Testis (tissue), 3 donors: ENCODE results near the gene PRKCA. TPM values are rescaled to one million over a fixed set of nuclear protein-coding genes. Genes with fewer than 3 reads are reported as not detected.
"Not testable (repeated sequence)": the region's sequence is repeated elsewhere in the genome, so short reads cannot be mapped to it uniquely, and the experiment has no call there.

Source experiments
- DNase-seq: peaks from one replicate; pipeline ENCODE4 v3.0.0-alpha.2; 2019
- H3K27ac ChIP-seq, 2 donors: fragments of 200-600 bp; sonication (generic); one replicate each; pipeline ENCODE4 v1.5.1; 2019
- H3K27me3 ChIP-seq: fragments of 200-600 bp; sonication (generic); one replicate; pipeline ENCODE4 v1.5.1; 2019
- H3K36me3 ChIP-seq: fragments of 200-600 bp; sonication (generic); one replicate; pipeline ENCODE4 v1.5.1; 2017; ENCODE audit warnings: low read depth; ENCODE audit errors: missing control alignments
- H3K4me1 ChIP-seq: fragments of 200-600 bp; sonication (generic); one replicate; pipeline ENCODE4 v1.5.1; 2019
- H3K4me3 ChIP-seq, 2 donors: fragments of 200-600 bp; sonication (generic); one replicate each; pipeline ENCODE4 v1.5.1; 2017 to 2019
- H3K9me3 ChIP-seq: fragments of 200-600 bp; sonication (generic); one replicate; pipeline ENCODE4 v1.5.1; 2017
- CTCF ChIP-seq, 3 experiments: fragments of 450-650 bp in 2 of 3; fragments of 200-600 bp in 1 of 3; sonication (generic) in 1 of 3; IDR thresholded peaks; one replicate each; pipeline ENCODE4 v1.5.1; 2016 to 2019; ENCODE audit warnings: antibody characterized with exemption in 3 of 3, mild to moderate bottlenecking in 2 of 3, moderate library complexity in 1 of 3
- POLR2A ChIP-seq: fragments of 450-650 bp; IDR thresholded peaks from one replicate; pipeline ENCODE4 v1.6.1; 2017; ENCODE audit warnings: antibody characterized with exemption, mild to moderate bottlenecking, moderate library complexity
- WGBS, 2 donors: methylation state at CpG; one replicate each; pipeline ENCODE4 v1.1.5; 2018; 5-methylcytosine and 5-hydroxymethylcytosine counted together
- intact Hi-C: fragments of 100-400 bp; cut with DNase I; formaldehyde crosslinking; loops from one replicate; pipeline ENCODE4 v1.15.1; 2023; ENCODE audit warnings: low total_unique reads
- polyA plus RNA-seq: library from polyadenylated mRNA; stranded (reverse); fragments of 350-450 nt; fragmentation: Illumina TruSeq; extraction: RNeasy Lipid Tissue Mini Kit (QIAGEN cat#74804); gene quantifications from one replicate; pipeline ENCODE4 v1.2.3, GENCODE V29; 2014; ENCODE audit warnings: low read depth, low replicate concordance; ENCODE audit not compliant: insufficient read depth
- total RNA-seq, 2 donors: library from RNA; depleted of rRNA; stranded (reverse); fragments of >200 nt; gene quantifications; one replicate each; pipeline ENCODE4 v1.2.3, GENCODE V29; 2016

PRKCA gene
- total and polyA plus RNA-seq, 3 donors from 2014 or later, result 6.8 to 22.9 (median 15.4) TPM

GRCh38 chr17:66341462-66341861, 39.0 kb downstream of the PRKCA start:
- TF ChIP-seq POLR2A (no peak), CTCF (IDR thresholded peaks at IDR 0.05) (no peak)
- Histone ChIP-seq H3K4me1 (peaks cover 23% of the 10 kb centered on the region), H3K27me3 (no peaks in the 10 kb centered on the region), H3K9me3 (no peaks in the 10 kb centered on the region), H3K36me3 (no peaks in the 10 kb centered on the region), H3K4me3 (no peak overlapping the region), H3K27ac (no peak overlapping the region)
- 85 to 90% methylated on average over 4 of the region's 4 CpGs for WGBS, 2 donors
- intact Hi-C loops, result no loop called here
- no peak for DNase-seq

- DNase-seq, H3K27me3 ChIP-seq, H3K36me3 ChIP-seq, H3K27ac ChIP-seq, H3K4me3 ChIP-seq, H3K9me3 ChIP-seq, intact Hi-C loops: not testable (repeated sequence)
- H3K4me1 ChIP-seq, result peaks cover 23% of the 10 kb centered on the region
- WGBS, 2 donors, result 86 to 99% methylated on average over 4 of the region's 4 CpGs
These were observed 39.9 kb downstream of the PRKCA start for GRCh38 chr17:66342263-66342662.

- intact Hi-C loops, result no loop called here
These were observed 41.2 kb downstream of the PRKCA start for GRCh38 chr17:66343531-66344078.

GRCh38 chr17:66344473-66344872, 42.1 kb downstream of the PRKCA start:
- TF ChIP-seq CTCF (IDR thresholded peaks at IDR 0.05), result no peak
- TF ChIP-seq POLR2A, result no peak
- Histone ChIP-seq H3K27ac (no peak overlapping the region), H3K27me3 (no peaks in the 10 kb centered on the region), H3K36me3 (no peaks in the 10 kb centered on the region), H3K4me3 (no peak overlapping the region), H3K4me1 (peaks cover 10% of the 10 kb centered on the region), H3K9me3 (no peaks in the 10 kb centered on the region)
- intact Hi-C loops, result no loop called here
- 91 to 92% methylated on average over 4 of the region's 4 CpGs for WGBS, 2 donors
- DNase-seq, result no peak

More at GRCh38 chr17:66343531-66344078, 41.2 kb downstream of the PRKCA start:
- Histone ChIP-seq H3K27me3 (no peaks in the 10 kb centered on the region), H3K27ac (no peak overlapping the region), H3K36me3 (no peaks in the 10 kb centered on the region), H3K4me1 (peaks cover 16% of the 10 kb centered on the region), H3K4me3 (no peak overlapping the region), H3K9me3 (no peaks in the 10 kb centered on the region)
- TF ChIP-seq CTCF (IDR thresholded peaks at IDR 0.05) (no peak), POLR2A (no peak)
- DNase-seq, result no peak
- 93 to 98% methylated on average over 3 of the region's 3 CpGs for WGBS, 2 donors

GRCh38 chr17:66345264-66345663, 42.9 kb downstream of the PRKCA start:
- intact Hi-C loops, result no loop called here
- Histone ChIP-seq H3K27ac (no peak overlapping the region), H3K4me1 (peaks cover 6% of the 10 kb centered on the region), H3K9me3 (no peaks in the 10 kb centered on the region), H3K36me3 (no peaks in the 10 kb centered on the region), H3K4me3 (no peak overlapping the region), H3K27me3 (no peaks in the 10 kb centered on the region)
- 50 to 57% methylated on average over 4 of the region's 4 CpGs for WGBS, 2 donors
- no peak for TF ChIP-seq POLR2A
- no peak for TF ChIP-seq CTCF (IDR thresholded peaks at IDR 0.05)
- DNase-seq, result no peak

GRCh38 chr17:66345949-66346638, 43.7 kb downstream of the PRKCA start:
- H3K27me3 ChIP-seq, H3K4me3 ChIP-seq, H3K27ac ChIP-seq, DNase-seq, H3K36me3 ChIP-seq, H3K9me3 ChIP-seq, H3K4me1 ChIP-seq, intact Hi-C loops: not testable (repeated sequence)
- WGBS, 2 donors, result 93 to 96% methylated on average over 12 of the region's 12 CpGs
